ENCODE data around the gene DBH. TPM values are rescaled to one million over a fixed set of nuclear protein-coding genes. Genes with fewer than 3 reads are reported as not detected.

DBH gene
- total RNA-seq, 4 donors from 2014 or later, result 0.19 TPM; not detected in 3

GRCh38 chr9:133689151-133689763, 53.1 kb downstream of the DBH start:
- ATAC-seq (ENCODE audit: low FRiP score), result no peak
- no peak for DNase-seq (ENCODE audit: low spot score)
- TF ChIP-seq, protein P1, sequence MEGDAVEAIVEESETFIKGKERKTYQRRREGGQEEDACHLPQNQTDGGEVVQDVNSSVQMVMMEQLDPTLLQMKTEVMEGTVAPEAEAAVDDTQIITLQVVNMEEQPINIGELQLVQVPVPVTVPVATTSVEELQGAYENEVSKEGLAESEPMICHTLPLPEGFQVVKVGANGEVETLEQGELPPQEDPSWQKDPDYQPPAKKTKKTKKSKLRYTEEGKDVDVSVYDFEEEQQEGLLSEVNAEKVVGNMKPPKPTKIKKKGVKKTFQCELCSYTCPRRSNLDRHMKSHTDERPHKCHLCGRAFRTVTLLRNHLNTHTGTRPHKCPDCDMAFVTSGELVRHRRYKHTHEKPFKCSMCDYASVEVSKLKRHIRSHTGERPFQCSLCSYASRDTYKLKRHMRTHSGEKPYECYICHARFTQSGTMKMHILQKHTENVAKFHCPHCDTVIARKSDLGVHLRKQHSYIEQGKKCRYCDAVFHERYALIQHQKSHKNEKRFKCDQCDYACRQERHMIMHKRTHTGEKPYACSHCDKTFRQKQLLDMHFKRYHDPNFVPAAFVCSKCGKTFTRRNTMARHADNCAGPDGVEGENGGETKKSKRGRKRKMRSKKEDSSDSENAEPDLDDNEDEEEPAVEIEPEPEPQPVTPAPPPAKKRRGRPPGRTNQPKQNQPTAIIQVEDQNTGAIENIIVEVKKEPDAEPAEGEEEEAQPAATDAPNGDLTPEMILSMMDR (IDR thresholded peaks at IDR 0.05), result no peak

DNA sequence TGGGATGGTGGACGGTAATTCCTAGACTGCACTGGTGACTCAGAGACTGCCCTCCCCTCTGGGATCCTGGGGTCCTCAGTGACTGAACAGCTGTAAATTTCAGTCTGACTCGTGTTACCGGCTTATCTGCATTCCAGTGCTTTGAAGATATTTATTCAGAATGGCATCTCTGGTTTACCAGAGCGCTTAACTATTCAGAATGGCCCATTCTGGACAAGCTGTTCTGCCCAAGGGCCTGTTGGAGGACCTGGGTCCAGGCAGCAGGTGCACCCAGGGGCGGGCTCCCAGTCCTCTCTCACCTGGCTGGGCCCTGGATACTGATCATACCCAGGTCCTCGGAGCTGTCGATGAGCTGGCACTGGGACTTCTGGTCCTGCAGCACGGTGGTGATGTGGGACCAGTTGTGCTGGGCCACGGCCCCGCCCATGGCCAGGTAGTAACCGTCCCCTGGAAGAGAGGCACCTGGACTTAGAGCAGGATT, 54.0 kb downstream of the DBH start:
- TF ChIP-seq, protein P1 (IDR thresholded peaks at IDR 0.05), result no peak
- no peak for ATAC-seq (ENCODE audit: low FRiP score)
- no peak for DNase-seq (ENCODE audit: low spot score)

GRCh38 chr9:133691191-133691590, 55.0 kb downstream of the DBH start:
- DNase-seq (ENCODE audit: low spot score), result no peak
- TF ChIP-seq, protein P1 (IDR thresholded peaks at IDR 0.05), result no peak

DNA sequence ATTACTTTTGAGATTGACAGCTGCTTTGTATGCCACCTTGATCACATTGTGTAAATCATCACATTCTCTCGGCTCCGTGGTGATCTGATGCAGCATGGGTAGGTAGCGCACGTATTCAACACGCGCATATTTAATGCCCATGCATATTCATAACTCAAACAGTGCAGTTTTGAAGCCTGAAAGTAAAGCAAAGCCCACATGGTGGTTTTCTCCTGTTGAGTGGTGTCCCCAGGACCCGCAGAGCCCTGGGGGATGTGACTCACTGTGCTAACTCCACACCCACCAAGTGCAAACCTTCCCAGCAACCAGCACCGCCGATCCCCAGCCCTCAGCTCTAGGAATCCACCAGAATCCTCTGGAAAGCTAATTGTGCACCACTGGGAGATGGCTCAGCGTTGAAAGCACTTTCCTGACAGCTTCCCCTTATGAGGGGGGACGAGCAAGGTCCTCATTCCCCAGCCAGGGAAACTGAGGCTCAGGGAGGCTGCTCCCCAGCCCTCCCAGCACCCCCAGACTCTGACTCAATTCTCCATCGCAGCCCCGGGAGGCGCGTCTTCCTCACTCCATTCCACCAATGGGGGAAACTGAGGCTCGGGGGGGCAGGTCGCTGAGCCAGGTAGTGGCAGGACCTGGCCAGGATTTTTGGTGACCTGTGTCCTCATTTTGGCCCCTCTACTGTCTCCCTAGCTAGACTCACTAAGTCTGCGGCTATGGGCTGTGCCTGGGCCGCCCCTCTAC, 55.6 kb downstream of the DBH start:
- ATAC-seq (ENCODE audit: low FRiP score) (no peak), DNase-seq (ENCODE audit: low spot score) (no peak)
- TF ChIP-seq, protein P1 (IDR thresholded peaks at IDR 0.05), result no peak

More at GRCh38 chr9:133691191-133691590, 55.0 kb downstream of the DBH start:
- no peak for ATAC-seq (ENCODE audit: low FRiP score)

DNA sequence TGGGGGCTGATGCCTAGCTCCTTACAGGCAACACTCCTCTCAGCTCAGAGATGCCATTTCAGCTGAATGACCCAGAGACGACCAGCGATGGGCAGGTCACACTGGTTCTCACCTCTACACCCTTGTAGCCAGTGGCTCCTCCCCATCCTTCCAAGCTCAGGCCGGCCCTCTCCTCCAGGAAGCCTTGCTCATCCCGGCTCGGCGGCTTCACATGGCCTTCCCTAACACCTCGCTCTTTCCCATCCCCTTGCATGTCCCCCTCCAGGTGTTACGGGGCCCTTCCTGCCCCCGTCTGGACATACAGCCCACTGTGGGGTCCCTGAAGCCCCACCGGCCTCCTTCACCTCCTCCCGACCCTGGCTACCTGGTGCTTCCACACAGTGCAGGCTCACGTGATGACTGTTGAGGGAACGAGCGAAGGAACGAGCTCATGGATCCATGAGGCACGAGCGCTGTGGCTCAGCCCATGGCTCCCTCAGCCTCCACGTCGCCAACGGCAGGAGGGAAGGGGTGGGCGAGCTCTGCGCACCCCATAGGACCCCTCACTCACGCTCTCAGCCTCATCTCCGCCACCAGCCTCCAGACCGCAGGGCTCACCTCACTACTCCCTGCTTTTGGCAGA, 56.3 kb downstream of the DBH start:
- DNase-seq (ENCODE audit: low spot score) (no peak), ATAC-seq (ENCODE audit: low FRiP score) (no peak)
- TF ChIP-seq, protein P1 (IDR thresholded peaks at IDR 0.05), result no peak

GRCh38 chr9:133693116-133693515, 57.0 kb downstream of the DBH start:
- no peak for ATAC-seq (ENCODE audit: low FRiP score)
- no peak for DNase-seq (ENCODE audit: low spot score)
- TF ChIP-seq, protein P1 (IDR thresholded peaks at IDR 0.05), result no peak

Data from omental fat pad (tissue), 4 donors.